ENCODE results near the gene LGI4.
"Not testable (repeated sequence)": the region's sequence is repeated elsewhere in the genome, so short reads cannot be mapped to it uniquely, and the experiment has no call there.

The LGI4 gene

DNA sequence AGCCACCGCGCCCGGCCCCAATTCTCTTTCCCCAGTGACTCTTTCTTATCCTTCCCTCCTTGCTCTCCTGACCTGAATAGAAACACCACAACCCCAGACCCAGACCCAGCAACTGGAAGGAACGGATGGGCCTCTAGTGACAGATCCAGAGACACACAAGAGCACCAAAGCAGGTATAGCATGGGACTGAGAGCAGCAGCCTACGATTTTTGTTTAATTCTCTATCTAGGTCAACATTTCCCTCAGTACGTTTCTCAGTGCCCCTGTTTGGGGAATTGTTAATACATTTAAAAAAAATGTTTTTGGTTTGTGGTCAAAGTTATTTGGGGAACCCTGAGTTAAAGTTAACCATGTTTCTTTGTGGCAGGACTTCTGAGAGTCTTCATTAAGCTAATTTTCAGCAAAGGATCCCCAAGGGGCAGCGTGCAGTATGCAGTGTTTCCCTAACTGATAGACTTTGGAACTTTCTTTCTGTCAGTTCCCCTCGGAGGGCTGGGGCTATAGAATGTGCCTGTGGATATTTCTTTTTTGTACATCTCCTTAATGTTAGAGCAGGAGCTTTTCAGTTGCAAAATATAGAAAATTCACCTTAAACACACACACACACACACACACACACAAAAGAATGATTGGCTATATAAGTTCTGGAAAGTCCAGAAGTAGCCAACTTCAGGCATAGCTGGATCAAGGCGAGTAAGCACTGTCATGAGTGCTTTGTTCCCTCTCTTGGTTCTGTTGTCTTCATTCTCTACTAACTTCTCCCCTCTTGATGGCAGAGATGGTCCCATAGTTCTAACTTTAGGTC lies 26.0 kb upstream of the LGI4 start:
- no peak for DNase-seq

DNA sequence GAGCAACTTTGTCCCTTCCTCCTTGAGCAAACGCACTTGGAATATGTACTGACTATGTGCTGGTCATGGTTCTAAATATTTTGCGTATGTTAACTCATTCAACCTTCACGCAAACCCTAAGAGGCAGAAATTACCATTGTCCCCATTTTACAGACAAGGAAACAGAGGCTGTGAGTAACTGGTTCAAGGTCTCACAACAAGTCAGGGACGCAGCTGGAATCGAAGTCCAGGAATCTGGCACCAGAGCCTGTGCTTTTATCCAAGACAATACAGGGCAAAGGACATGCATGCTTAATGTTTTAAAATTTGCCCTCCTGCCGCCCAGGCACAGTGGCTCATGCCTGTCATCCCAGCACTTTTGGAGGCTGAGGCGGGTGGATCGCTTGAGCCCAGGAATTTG lies 24.7 kb upstream of the LGI4 start:
- no peak for DNase-seq

DNA sequence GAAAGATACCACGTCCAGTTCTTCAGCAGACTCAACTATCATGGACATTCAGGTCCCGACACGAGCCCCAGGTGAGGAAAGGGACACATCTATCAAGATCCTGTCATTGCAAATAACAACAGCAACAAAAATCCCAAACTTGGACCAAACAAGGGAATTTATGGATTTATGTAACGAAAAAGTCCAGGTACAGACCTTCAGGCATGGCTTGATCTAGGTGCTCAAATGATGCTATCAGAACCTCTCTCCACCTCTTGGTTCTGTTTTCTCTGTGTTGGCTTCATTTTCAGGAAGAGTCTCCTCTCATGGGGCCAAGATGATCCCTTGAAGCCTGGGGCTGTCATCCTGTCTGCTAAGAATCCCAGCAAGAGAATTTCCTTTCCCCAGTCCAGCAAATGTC lies 22.6 kb upstream of the LGI4 start:
- no peak for DNase-seq

DNA sequence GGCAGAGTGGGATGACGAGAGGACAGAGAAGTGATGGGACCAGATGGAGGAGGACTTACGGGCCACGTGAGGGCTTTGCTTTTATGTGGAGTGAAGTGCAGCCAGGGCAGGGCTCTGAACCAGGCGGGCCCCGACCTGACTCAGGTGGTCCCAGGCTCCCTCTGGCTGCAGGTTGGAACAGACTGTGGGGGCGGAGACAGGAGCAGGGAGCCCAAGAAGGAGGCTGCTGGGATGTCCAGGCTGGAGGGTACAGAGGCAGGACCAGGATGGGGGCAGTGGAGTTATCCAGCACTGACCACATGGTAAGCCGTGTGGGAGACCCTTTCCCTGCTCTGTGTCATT lies 21.8 kb upstream of the LGI4 start:
- DNase-seq, result no peak

DNA sequence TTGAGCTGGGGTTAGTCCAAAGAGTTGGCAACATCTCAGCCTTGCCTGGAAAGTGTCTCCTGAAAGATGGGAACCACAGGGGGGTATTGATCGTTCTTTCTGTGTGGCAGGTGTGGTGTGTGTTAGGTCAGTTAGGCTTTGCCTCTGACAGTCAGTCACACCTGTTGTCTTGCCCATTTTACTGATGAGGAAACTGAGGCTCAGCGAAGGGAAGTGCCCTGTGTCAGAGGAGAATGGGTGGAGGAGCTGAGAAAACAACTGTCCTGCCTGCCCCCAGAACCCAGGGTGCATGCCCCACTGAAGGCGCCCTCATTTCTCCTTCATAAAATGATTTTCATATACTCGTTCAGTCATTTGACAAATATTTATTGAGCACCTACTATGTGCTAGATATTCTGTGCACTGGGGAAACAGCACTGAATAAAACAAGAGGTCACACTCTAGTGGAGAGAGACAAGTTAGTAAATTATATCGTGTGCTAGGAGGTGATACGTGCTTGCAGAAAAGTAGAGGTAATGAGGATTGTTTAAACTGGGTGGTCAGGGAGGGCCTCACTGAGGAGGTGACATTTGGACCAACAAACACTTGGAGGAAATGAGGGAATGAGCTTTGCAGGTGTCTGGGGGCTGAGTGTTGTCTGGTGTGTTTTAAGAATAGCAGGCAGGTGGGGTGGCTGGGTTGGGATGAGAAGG lies 21.3 kb upstream of the LGI4 start:
- DNase-seq, result no peak

DNA sequence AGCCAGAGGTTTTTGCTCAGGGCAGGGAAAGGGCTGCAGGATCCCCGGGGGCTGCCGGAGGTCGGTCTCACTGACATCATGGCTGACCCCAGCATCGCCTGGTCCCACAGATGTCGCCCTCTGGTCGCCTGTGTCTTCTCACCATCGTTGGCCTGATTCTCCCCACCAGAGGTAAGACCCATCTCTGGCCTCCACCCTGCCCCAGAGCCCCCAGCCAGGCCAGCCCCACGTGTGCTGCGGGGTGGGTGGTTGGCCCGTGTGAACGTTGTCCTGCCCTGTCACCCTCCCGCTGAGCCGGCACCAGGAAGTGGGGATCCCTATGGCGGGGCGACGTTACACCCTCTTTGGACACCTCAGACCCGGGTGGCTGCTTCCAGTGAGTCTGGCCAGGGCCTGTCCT lies 20.6 kb upstream of the LGI4 start:
- DNase-seq, result no peak

DNA sequence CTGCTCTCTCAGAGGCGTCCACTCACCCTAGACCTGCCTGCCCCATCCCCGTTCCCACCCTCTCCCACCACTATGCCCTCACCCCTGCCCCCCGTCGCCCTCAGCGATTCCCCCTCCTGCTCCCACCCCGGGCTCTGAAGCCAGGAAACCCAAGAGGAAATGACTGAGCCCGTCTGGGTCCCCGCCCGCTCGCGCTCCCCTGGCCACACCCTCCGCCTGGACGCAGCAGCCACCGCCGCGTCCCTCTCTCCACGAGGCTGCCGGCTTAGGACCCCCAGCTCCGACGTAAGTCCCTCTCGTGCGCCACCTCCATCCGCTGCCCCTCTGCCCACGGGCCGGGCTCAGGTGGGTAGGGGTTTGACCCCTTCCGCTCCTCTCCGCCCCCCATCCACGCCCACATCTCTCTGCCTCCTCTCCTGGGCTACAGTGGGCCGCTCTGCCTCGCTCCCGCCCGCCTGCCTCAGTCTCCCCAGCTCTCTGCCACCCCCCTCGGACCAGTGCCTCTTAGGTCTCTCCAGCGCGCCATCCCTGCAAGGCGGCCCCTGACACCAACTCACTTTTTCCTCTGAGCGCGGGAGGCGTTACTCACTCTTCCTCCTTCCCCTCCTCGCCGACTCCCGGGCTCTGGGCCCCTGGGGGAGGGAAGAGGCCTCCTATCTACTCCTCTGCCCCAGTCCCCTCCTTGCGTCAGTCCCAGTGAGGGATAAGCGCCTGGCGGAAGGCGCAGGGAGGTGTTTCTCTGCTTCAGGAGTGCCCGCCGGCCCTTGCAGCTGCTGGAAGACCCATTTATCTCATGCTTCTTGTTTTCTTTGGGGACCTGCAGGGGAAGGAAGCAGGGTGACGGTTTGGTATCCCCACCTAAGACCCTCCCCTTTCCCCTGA lies 19.9 kb upstream of the LGI4 start, which contains the start of gene FXYD5:
FXYD5 (plus strand) TSS at position 211 of the 882 bp plus-strand sequence. CDS start 816 bp downstream, outside the sequence.
- DNase-seq, result peak; percentile 51

DNA sequence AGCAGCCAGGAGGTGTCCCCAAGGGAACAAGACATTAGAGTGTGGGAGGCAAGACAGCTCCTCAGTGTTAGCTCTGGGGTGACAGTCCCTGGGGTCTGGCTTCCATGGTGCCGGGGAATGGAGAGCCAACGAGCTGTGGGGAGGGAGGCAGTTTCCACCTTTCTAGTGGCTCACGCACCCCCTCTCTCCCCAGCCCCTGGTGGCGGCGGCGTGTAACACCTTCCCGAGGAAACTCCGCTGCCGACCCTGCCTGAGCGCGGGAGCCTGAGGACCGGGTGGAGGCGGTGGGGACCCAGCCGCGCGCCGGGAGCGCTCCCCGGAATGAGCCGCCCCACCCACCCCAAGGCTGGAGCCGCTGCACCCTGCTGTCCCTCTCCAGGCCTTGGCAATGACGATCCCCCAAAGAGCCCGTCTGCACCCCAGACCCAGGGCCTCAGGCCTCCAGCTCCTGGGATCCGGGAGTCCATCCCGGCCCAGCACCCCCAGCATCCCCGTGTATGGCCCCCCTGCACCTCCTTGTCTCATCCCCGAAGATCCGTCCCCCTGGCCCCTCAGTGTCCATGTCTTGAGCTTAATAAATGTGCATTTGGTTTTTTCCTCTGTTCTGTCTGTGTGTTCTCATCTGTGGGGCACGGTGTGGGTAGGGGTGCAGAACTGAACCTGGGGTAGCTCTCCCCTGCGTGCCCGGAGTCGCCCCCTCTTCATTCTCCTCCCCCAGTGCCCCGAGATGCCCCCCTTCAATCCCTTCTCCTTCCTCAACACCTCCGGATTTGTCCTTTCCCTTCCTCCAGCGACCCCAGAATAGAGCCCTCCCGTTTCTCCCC lies 19.1 kb upstream of the LGI4 start:
- DNase-seq, result peak; percentile 61

DNA sequence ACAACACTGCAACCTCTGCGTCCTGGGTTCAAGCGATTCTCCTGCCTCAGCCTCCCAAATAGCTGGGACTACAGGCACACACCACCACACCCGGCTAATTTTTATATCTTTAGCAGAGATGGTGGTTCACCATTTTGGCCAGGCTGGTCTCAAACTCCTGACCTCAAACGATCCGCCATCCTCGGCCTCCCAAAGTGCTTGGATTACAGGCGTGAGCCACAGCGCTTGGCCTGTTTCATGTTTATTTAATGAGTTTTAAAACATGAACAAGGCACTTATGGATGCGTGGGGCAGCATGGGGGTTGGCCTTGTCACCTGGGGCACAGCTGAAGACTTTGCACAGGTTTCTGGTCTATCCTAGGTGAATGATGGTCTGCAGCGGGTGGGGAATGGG lies 18.3 kb upstream of the LGI4 start:
- DNase-seq, result not testable (repeated sequence)

DNA sequence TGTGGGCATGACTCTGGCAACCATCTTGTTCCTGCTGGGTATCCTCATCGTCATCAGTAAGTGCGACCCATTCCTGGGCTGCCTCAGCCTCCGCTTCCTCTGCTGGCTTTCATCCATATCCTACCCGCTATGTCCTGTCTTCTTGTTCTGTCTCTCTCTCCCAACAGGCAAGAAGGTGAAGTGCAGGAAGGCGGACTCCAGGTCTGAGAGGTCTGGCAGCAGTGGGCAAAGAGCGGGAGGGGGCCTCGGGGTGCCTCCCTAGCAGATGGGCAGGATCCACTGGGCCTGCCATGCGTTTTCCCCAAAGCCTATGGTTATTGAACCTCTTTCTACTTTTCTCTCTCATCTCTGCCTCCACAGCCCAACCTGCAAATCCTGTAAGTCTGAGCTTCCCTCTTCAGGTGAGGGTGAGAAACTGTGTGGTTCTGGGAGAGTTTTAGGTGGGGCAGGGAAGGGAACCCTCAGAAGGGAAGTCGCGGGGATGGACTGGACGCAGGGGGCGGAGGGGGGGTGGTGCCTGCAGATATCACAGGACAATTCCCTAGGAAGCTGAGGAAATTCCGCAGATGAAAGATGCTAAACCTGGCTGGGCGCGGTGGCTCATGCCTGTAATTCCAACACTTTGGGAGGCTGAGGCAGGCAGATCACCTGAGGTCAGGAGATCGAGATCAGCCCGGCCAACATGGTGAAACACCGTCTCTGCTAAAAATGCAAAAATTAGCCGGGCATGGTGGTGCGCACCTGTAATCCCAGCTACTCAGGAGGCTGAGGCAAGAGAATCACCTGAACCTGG lies 16.6 kb upstream of the LGI4 start:
- no peak for DNase-seq

DNA sequence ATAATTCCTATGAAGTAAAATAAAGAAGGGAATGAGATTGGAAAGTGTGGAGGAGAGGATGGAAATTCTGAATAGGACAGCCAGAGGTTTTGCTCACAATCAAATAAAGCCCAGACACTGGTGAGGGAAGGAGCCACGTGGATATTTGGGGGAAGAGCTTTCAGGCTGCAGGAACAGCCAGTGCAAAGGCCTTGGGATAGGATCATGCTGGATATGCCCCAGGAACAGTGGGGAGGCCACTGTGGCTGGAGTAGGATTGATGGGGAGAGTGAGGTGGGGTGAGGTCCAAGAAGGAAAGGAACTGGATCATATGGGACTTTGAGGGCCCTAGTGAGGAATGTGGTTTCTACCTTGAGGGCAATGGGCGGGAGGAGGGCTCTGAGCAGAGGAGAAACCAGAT lies 15.6 kb upstream of the LGI4 start:
- DNase-seq, result no peak

DNA sequence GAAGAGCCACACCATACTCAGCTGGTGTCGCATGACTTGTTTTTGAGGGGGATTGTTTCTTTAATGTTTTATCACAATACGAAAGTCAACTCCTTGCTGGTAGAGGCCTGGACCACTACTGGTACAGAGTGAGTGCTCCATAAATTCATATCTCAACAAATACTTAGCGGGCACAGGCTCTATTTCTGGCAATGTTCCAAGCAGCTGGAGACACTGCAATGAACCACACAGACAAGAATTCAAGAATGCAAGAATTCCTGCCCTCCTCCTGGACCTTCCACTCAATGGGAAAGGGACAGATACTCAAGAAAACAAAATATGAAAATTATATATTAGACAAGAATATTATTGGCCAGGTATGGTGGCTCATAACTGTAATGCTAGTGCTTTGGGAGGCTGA lies 14.6 kb upstream of the LGI4 start:
- DNase-seq, result no peak

DNA sequence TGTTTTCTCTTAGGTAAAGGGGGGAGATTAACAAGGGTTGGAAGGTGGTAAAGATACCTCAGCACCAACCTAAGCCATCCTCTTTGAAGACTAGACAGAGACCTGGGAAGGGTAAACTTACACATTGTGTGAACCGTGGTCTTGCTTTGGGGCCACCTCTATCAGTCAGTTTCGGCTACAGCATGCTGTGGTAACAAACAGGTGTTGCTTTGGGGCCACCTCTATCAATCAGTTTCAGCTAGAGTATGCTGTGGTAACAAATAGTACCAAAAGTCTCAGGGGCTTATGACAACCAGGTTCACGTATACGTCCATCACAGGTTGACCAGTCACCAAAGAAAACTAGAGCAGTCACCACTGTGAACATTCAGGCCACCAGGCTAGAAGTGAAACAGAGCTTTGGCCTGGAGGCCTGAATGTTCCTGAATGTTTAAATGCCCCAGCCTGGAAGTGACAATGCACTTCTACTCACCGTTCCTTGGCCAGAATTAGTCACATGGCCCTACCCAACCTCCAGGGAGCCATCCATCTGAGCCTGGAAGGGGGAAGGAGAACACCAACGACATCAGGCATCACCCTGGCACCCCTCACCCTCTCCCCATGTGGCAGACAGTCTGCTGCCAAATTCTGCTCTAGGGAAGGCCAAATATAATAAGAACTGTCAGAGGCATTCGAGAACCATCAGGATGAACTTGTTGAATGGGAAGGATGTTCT lies 12.0 kb upstream of the LGI4 start:
- DNase-seq, result no peak

DNA sequence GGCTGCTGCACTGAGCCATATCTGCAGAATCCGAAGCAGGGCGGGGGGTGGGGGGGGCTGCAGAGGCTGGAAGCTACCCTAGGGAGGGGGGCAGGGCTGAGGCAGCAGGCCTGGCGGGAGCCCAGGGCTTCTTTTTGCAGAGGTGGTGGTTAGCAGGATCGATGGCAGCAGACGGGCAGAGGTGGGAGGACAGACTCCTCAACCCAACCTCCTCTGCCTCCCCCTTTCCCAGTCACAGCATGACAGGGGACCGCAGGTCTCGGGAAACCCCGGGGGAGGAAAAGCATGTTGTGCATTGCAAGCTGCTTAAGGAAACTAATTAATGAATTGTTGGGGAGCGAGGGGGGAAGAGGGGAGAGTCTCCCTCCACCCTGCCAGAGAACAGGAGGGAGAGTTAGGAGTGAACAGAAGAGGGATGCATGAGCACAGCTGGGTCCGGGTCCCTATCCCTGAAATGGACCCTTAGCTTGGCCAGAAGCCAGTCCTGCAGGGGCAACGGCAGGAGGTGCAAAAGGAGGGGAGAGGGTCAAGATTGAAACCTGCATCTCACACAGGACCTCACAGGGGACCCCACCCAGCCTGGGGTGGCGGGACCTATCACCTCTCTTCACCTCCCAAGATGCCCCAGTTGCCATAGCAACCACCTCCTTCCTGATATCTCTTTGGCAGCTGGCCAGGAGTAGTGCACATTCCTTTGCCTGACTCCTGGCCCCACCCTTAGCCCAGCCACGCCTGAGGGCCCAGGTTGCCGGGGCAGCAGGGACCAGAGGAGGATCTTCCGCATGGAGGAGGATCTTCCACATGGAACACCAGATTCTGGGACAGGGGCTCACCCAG lies 10.0 kb upstream of the LGI4 start:
- DNase-seq, result no peak

DNA sequence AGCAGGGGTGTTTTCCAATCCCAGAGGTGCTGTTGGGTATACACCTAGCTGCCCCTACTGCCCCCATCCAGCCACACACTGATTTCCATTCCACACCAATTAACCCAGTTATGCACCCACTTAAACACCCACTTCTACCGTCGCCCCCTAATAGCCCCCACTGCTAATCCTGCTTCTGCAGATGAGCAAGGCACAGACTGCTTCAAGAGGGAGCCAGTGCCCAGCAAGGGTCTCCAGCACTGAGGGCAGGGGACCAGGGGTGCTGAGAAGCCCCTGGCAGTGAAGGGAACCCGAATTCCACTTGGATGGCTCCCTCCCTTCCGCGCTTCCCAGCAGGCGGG lies 9.4 kb upstream of the LGI4 start:
- no peak for DNase-seq

DNA sequence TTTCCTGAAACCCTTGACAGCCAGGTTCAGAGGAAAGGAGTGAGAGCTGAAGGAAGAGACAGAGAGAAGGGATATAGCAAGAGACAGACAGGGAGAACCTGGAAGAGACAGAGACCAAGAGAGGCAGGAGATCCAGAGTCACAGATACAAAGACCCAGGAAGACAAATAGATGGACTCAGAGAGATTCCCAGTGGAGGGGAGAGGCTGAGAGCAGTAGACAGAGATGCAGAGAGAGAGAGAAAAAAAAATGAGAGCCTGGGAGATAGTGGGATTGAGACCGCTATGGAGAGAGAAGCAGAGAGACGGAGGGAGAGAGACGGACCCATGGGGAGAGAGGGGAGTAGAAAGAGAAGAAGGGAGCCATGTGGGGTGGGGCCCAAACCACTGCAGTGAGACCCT lies 9.0 kb upstream of the LGI4 start:
- DNase-seq, result peak; percentile 51

DNA sequence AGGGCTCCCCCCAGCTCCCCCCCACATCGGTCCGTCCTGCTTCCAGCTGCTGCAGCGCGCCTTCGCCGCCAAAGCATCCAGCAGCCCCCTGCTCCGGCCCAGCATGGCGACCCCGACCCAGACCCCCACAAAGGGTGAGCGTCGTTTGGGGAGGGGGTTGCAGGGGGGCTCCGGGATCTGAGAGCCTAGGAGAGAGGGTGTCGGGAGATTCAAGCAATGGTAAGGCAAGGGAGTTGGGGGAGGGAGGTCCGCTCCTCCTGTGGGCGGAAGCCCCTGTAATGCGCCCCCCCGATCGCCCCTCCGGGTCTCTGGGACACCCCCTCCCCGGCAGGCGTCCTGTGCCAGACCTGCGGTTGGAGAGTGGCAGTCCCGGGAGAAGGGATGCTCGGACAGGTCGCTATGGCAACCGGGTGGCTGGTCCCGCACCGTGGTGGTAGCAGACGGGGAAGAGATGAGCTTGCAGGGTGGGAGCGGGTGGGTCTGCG lies 8.4 kb upstream of the LGI4 start, which contains the start of gene FXYD7:
FXYD7 (plus strand) TSS at position 25 of the 485 bp plus-strand sequence; CDS start at position 104, 79 bp downstream.
- peak; percentile 67 for DNase-seq

DNA sequence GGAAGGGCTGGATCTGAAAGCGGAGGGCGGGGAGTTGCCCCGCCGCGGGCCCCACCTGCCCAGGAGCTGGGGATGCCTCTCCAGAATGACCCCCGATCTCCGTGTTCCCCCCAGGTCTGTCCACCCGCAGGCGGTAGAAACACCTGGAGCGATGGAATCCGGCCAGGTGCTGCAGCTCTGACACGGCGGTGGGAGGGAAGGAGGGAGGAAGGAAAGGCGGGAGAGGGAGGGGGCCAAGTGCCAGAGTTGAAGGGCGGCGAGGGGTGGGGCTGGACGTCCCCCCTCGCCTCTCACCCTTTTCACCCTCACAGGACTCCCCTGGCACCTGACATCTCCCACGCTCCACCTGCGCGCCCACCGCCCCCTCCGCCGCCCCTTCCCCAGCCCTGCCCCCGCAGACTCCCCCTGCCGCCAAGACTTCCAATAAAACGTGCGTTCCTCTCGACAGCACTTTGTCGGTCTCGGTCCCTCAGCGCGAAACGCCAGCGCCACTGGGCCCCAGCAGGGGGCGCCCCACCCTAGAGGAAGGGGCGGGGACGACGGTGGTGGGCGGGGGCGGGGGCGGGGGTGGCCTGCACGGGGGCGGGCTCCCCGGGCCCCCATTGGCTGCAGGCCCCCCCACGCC lies 7.9 kb upstream of the LGI4 start:
- no peak for DNase-seq

DNA sequence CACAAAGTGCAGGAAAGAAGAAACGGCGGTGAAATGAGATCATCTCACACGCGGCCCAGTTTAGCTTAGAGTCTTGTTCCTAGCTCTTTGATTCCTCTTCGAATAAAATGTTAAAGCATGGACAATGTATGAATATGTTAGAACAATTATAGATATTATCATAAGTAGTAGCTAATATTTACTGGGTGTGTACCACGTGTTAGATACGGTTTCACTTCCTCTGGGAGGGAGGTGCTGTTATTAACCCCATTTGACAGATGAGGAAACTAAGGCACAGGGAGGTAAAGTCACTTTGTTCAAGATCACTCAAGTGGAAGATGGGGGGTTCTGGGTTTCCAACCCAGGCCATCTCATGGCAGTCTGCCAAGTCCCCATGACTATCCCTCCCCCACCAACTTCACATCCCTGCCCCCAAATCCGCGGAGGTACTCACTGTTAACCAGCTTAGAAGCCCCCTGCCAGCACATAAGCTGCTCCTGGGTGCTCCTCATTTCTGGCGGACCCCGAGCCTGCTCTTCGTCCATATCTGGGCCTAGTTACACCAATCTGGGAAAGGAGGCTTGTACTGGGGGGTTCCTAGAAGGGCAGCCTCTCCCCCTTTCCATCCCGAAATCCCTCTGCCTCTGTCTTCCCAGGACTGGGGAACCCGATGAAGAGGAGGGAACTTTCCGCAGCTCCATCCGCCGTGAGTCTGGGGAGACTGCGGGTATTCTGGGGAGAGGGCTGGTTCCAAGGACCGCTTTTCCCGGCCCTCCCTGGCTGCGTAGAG lies 7.2 kb upstream of the LGI4 start:
- DNase-seq, result peak; percentile 53
